CD4-positive, alpha-beta T cell treated with Interleukin-17A for 4 hours (primary cell): ENCODE data around the gene SYNJ1.
"Not testable (repeated sequence)": the region's sequence is repeated elsewhere in the genome, so short reads cannot be mapped to it uniquely, and the experiment has no call there.

Experiments
- DNase-seq: peaks from one replicate; pipeline ENCODE4 v3.0.0-alpha.2; 2020; ENCODE audit warnings: mixed read lengths

The SYNJ1 gene

GRCh38 chr21:32727687-32728455 is at the start of gene SYNJ1:
SYNJ1 (minus strand) TSS chr21:32728013; CDS start chr21:32726895, 1,118 bp downstream.
- DNase-seq, result peak; percentile 94

GRCh38 chr21:32777269-32777668 is 49.5 kb upstream of the SYNJ1 start:
- no peak for DNase-seq

GRCh38 chr21:32776743-32777142 is 48.9 kb upstream of the SYNJ1 start:
- DNase-seq, result no peak

- DNase-seq, result not testable (repeated sequence)
These were observed 45.2 kb upstream of the SYNJ1 start for GRCh38 chr21:32773048-32773344.

GRCh38 chr21:32772281-32773047 is 44.7 kb upstream of the SYNJ1 start:
- peak; percentile 70 for DNase-seq

- no peak for DNase-seq
These were observed 43.2 kb upstream of the SYNJ1 start for GRCh38 chr21:32770871-32771523.

- DNase-seq, result no peak
These were observed 40.7 kb upstream of the SYNJ1 start for GRCh38 chr21:32768530-32768929.

GRCh38 chr21:32765058-32765457 is 37.2 kb upstream of the SYNJ1 start:
- DNase-seq, result no peak

- DNase-seq, result no peak
These were observed 36.4 kb upstream of the SYNJ1 start for GRCh38 chr21:32764186-32764585.

- no peak for DNase-seq
These were observed 30.0 kb upstream of the SYNJ1 start for GRCh38 chr21:32757804-32758203.

- no peak for DNase-seq
These were observed 28.3 kb upstream of the SYNJ1 start for GRCh38 chr21:32756096-32756495.

- no peak for DNase-seq
These were observed 26.2 kb upstream of the SYNJ1 start for GRCh38 chr21:32753818-32754585.

- no peak for DNase-seq
These were observed 22.6 kb upstream of the SYNJ1 start for GRCh38 chr21:32750405-32750804.

GRCh38 chr21:32749662-32750061 is 21.8 kb upstream of the SYNJ1 start:
- no peak for DNase-seq

- DNase-seq, result no peak
These were observed 20.7 kb upstream of the SYNJ1 start for GRCh38 chr21:32748529-32748928.

- DNase-seq, result no peak
These were observed 19.6 kb upstream of the SYNJ1 start for GRCh38 chr21:32747396-32747795.

- not testable (repeated sequence) for DNase-seq
These were observed 18.9 kb upstream of the SYNJ1 start for GRCh38 chr21:32746711-32747110.

- no peak for DNase-seq
These were observed 14.6 kb upstream of the SYNJ1 start for GRCh38 chr21:32742396-32742795.

GRCh38 chr21:32741336-32741735 is 13.5 kb upstream of the SYNJ1 start:
- DNase-seq, result no peak

- DNase-seq, result no peak
These were observed 12.1 kb upstream of the SYNJ1 start for GRCh38 chr21:32739946-32740345.

GRCh38 chr21:32736083-32736482 is 8.3 kb upstream of the SYNJ1 start:
- DNase-seq, result not testable (repeated sequence)

GRCh38 chr21:32735524-32735923 is 7.7 kb upstream of the SYNJ1 start:
- DNase-seq, result no peak

GRCh38 chr21:32733990-32734613 is 6.3 kb upstream of the SYNJ1 start:
- no peak for DNase-seq
